Erythroblast (primary cell): ENCODE measurements around the gene TRPM4.

Experiments
- GATA1 ChIP-seq: IDR thresholded peaks from 2 replicates; pipeline ENCODE4 v1.6.1; 2011; ENCODE audit warnings: low read depth, mild to moderate bottlenecking, control low read depth, low read length, moderate library complexity
- POLR2A ChIP-seq: IDR thresholded peaks from 2 replicates; pipeline ENCODE4 v1.6.1; 2011; ENCODE audit warnings: mild to moderate bottlenecking, low read length

- TF ChIP-seq POLR2A (peak; percentile 32), GATA1 (no peak)
Measured at GRCh38 chr19:49113762-49114629, 43.6 kb upstream of the TRPM4 start, which contains the start of gene LIN7B.
